Neuronal stem cell (in vitro differentiated cells): ENCODE measurements around the gene OSBPL9.

Experiments used
- DNase-seq: peaks from one replicate; pipeline ENCODE4 v3.0.0-alpha.2; 2013; ENCODE audit warnings: low spot score
- H2AFZ ChIP-seq: one replicate; pipeline ENCODE4 v1.6.1; 2013; ENCODE audit warnings: mild to moderate bottlenecking, low read length, inconsistent platforms
- H2AK5ac ChIP-seq: 2 replicates; pipeline ENCODE4 v1.6.1; 2013; ENCODE audit warnings: low read depth, mild to moderate bottlenecking, inconsistent platforms, low read length, moderate library complexity, mixed read lengths
- H2BK120ac ChIP-seq: 2 replicates; pipeline ENCODE4 v1.6.1; 2013; ENCODE audit warnings: low read depth, mild to moderate bottlenecking, inconsistent platforms, low read length, moderate library complexity, mixed read lengths
- H2BK12ac ChIP-seq: one replicate; pipeline ENCODE4 v1.6.1; 2013; ENCODE audit warnings: low read length, inconsistent platforms
- H2BK15ac ChIP-seq: 2 replicates; pipeline ENCODE4 v1.6.1; 2013; ENCODE audit warnings: mild to moderate bottlenecking, low read length, inconsistent platforms, mixed read lengths
- H2BK5ac ChIP-seq: one replicate; pipeline ENCODE4 v1.6.1; 2013; ENCODE audit warnings: inconsistent platforms, mild to moderate bottlenecking, low read length, moderate library complexity
- H3K14ac ChIP-seq: one replicate; pipeline ENCODE4 v1.6.1; 2013; ENCODE audit warnings: low read length, inconsistent platforms
- H3K18ac ChIP-seq: 2 replicates; pipeline ENCODE4 v1.6.1; 2013; ENCODE audit warnings: low read length, inconsistent platforms
- H3K23ac ChIP-seq: 2 replicates; pipeline ENCODE4 v1.6.1; 2013; ENCODE audit warnings: low read depth, mild to moderate bottlenecking, mixed read lengths, low read length, inconsistent platforms; ENCODE audit not compliant: poor library complexity
- H3K27ac ChIP-seq: replicated peaks from 3 replicates; pipeline ENCODE4 v1.5.1; 2013; ENCODE audit warnings: low read length, inconsistent platforms
- H3K27me3 ChIP-seq, 3 experiments: 2 replicates each; pipeline ENCODE4 v1.6.1; 2013; ENCODE audit warnings: low read length in 3 of 3, mild to moderate bottlenecking in 2 of 3, inconsistent platforms in 1 of 3, low read depth in 1 of 3, mixed read lengths in 1 of 3, moderate library complexity in 1 of 3; ENCODE audit not compliant: control insufficient read depth in 3 of 3, insufficient read depth in 3 of 3
- H3K36me3 ChIP-seq, 2 donors: replicated peaks in 1 of 2; 2 replicates each; pipeline ENCODE4 v1.6.1; 2013; ENCODE audit warnings: low read length in 2 of 2; ENCODE audit not compliant: control insufficient read depth in 2 of 2, insufficient read depth in 2 of 2
- H3K4ac ChIP-seq: 2 replicates; pipeline ENCODE4 v1.6.1; 2013; ENCODE audit warnings: inconsistent platforms, mild to moderate bottlenecking, low read length, moderate library complexity
- H3K4me1 ChIP-seq, 2 donors: 1 replicate in 1 of 2; 2 replicates in 1 of 2; pipeline ENCODE4 v1.6.1; 2013; ENCODE audit warnings: low read length in 2 of 2, low read depth in 1 of 2; ENCODE audit not compliant: control insufficient read depth in 2 of 2, insufficient read depth in 1 of 2
- H3K4me2 ChIP-seq: one replicate; pipeline ENCODE4 v1.6.1; 2013; ENCODE audit warnings: mild to moderate bottlenecking, low read length, inconsistent platforms; ENCODE audit not compliant: insufficient read depth, poor library complexity, severe bottlenecking
- H3K4me3 ChIP-seq, 2 donors: 2 replicates each; pipeline ENCODE4 v1.5.1; 2013; ENCODE audit warnings: low read length in 2 of 2, mild to moderate bottlenecking in 2 of 2, inconsistent platforms in 1 of 2, moderate library complexity in 1 of 2
- H3K79me1 ChIP-seq: one replicate; pipeline ENCODE4 v1.6.1; 2013; ENCODE audit warnings: low read depth, mild to moderate bottlenecking, inconsistent platforms, low read length, moderate library complexity
- H3K9ac ChIP-seq: one replicate; pipeline ENCODE4 v1.6.1; 2013; ENCODE audit warnings: mild to moderate bottlenecking, low read depth, low read length, inconsistent platforms; ENCODE audit not compliant: poor library complexity
- H3K9me3 ChIP-seq, 2 donors: replicated peaks in 1 of 2; 2 replicates each; pipeline versions ENCODE3 to v1.6.1; 2013; ENCODE audit warnings: low read length in 2 of 2, mild to moderate bottlenecking in 2 of 2, inconsistent platforms in 1 of 2, low read depth in 1 of 2, mixed read lengths in 1 of 2, moderate library complexity in 1 of 2; ENCODE audit not compliant: control insufficient read depth in 2 of 2, insufficient read depth in 1 of 2
- H4K8ac ChIP-seq: one replicate; pipeline ENCODE4 v1.6.1; 2013; ENCODE audit warnings: low read depth, mild to moderate bottlenecking, inconsistent platforms, low read length, moderate library complexity
- H4K91ac ChIP-seq: one replicate; pipeline ENCODE4 v1.6.1; 2013; ENCODE audit warnings: low read length, low read depth, mild to moderate bottlenecking, inconsistent platforms; ENCODE audit not compliant: poor library complexity
- WGBS, 2 donors: extraction: QIAGEN DNeasy Blood & Tissue Kit; methylation state at CpG; one replicate each; pipeline ENCODE4 v1.1.7; 2013; ENCODE audit warnings: missing lambda C conversion rate in 2 of 2, mixed read lengths in 1 of 2; ENCODE audit not compliant: insufficient read length in 2 of 2, insufficient replicate concordance in 1 of 2; ENCODE audit errors: extremely low coverage in 2 of 2; 5-methylcytosine and 5-hydroxymethylcytosine counted together

The OSBPL9 gene

DNA sequence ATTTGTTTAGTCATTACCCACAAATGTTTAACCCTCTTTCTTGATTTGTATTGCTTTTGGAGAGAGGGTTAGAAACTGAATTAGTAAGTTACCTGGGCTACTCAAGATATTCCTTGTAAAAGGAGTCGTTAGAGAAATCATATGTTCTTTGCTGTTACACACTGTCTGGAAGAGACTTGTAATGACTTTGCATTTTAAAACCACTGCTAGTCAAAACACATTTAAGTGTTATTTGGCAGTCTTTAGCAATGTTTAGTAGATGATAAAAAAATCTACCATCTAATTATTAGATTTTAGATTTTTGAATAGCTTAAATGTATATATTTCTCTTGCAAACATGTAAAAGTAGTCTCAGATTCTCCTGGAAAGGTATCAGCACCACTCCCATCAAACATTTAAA is 6.6 kb downstream of the OSBPL9 start:
- H2BK12ac ChIP-seq: no peak overlapping the region
- no peaks in the 10 kb centered on the region for H3K9me3 ChIP-seq
- H3K23ac ChIP-seq: no peak overlapping the region
- H3K18ac ChIP-seq: no peak overlapping the region
- H4K8ac ChIP-seq: no peak overlapping the region
- H3K27me3 ChIP-seq: no peaks in the 10 kb centered on the region
- WGBS, 2 donors: no CpG with 5 or more reads among the region's 1 CpG
- no peak overlapping the region for H3K4me3 ChIP-seq
- H3K27ac ChIP-seq: no peak overlapping the region
- H3K79me1 ChIP-seq: no peaks in the 10 kb centered on the region
- H3K4me2 ChIP-seq: no peak overlapping the region
- H4K91ac ChIP-seq: no peak overlapping the region
- H2AFZ ChIP-seq: no peak overlapping the region
- no peak overlapping the region for H3K4ac ChIP-seq
- no peaks in the 10 kb centered on the region for H3K36me3 ChIP-seq
- no peak overlapping the region for H3K14ac ChIP-seq
- H2BK5ac ChIP-seq: no peak overlapping the region
- no peak overlapping the region for H2BK120ac ChIP-seq
- DNase-seq: no peak
- H2AK5ac ChIP-seq: no peak overlapping the region
- H3K9ac ChIP-seq: no peak overlapping the region
- peaks cover 1 to 2% of the 10 kb centered on the region in 2 donors for H3K4me1 ChIP-seq
- no peak overlapping the region for H2BK15ac ChIP-seq

DNA sequence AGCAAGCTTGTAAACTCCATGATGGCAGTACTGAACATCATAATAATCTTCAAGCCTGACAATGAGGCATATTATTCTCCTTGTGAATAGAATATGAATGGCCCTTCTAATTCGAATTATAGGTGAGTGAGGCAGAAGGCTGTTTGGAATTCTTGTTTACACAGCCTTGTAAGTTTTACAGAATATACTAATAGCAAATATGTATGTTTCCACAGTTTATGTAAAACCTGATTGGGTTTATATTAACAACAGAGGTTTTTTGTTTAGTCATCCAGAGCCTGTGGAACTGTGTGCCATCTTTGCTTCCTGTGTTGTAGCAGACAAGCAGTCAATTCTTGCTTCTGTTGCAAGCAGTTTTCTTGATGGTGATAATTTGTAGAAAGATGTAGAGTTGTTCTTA is 8.0 kb downstream of the OSBPL9 start:
- Histone ChIP-seq H3K27me3 (no peaks in the 10 kb centered on the region), H3K9ac (no peak overlapping the region), H2BK5ac (no peak overlapping the region), H3K4me2 (no peak overlapping the region), H4K8ac (no peak overlapping the region), H2BK15ac (no peak overlapping the region), H2BK120ac (no peak overlapping the region), H4K91ac (no peak overlapping the region), H2BK12ac (no peak overlapping the region), H2AFZ (no peak overlapping the region), H3K4ac (no peak overlapping the region), H3K9me3 (no peaks in the 10 kb centered on the region), H3K18ac (no peak overlapping the region), H3K14ac (no peak overlapping the region), H3K23ac (no peak overlapping the region), H3K36me3 (no peaks in the 10 kb centered on the region), H3K27ac (no peak overlapping the region), H3K4me3 (no peak overlapping the region), H3K4me1 (peaks cover 1 to 2% of the 10 kb centered on the region in 2 donors), H3K79me1 (no peaks in the 10 kb centered on the region), H2AK5ac (no peak overlapping the region)
- WGBS, 2 donors: no CpG with 5 or more reads among the region's 1 CpG
- no peak for DNase-seq

- H3K4ac ChIP-seq: no peak overlapping the region
- no CpG with 5 or more reads among the region's 2 CpGs for WGBS, 2 donors
- H3K36me3 ChIP-seq: no peaks in the 10 kb centered on the region
- no peak overlapping the region for H4K91ac ChIP-seq
- DNase-seq: no peak
- H2BK5ac ChIP-seq: no peak overlapping the region
- peaks cover 0 to 2% of the 10 kb centered on the region in 2 donors for H3K4me1 ChIP-seq
- H3K4me2 ChIP-seq: no peak overlapping the region
- H3K9ac ChIP-seq: no peak overlapping the region
- no peak overlapping the region for H4K8ac ChIP-seq
- H3K23ac ChIP-seq: no peak overlapping the region
- H2BK15ac ChIP-seq: no peak overlapping the region
- no peak overlapping the region for H2BK120ac ChIP-seq
- H3K14ac ChIP-seq: no peak overlapping the region
- H3K27me3 ChIP-seq: no peaks in the 10 kb centered on the region
- H2AK5ac ChIP-seq: no peak overlapping the region
- no peak overlapping the region for H2BK12ac ChIP-seq
- H3K79me1 ChIP-seq: no peaks in the 10 kb centered on the region
- H3K9me3 ChIP-seq: no peaks in the 10 kb centered on the region
- no peak overlapping the region for H2AFZ ChIP-seq
- H3K27ac ChIP-seq: no peak overlapping the region
- H3K18ac ChIP-seq: no peak overlapping the region
- no peak overlapping the region for H3K4me3 ChIP-seq
Observed at GRCh38 chr1:51627672-51628071, 10.8 kb downstream of the OSBPL9 start.

GRCh38 chr1:51628715-51629590 is 12.1 kb downstream of the OSBPL9 start:
- DNase-seq: no peak
- H3K4me3 ChIP-seq: no peak overlapping the region
- no peaks in the 10 kb centered on the region for H3K36me3 ChIP-seq
- no peak overlapping the region for H3K14ac ChIP-seq
- H2BK12ac ChIP-seq: no peak overlapping the region
- no CpG with 5 or more reads among the region's 8 CpGs for WGBS, 2 donors
- no peak overlapping the region for H2AFZ ChIP-seq
- H2BK120ac ChIP-seq: no peak overlapping the region
- no peak overlapping the region for H3K4ac ChIP-seq
- no peak overlapping the region for H2BK5ac ChIP-seq
- H4K91ac ChIP-seq: no peak overlapping the region
- H4K8ac ChIP-seq: no peak overlapping the region
- no peaks in the 10 kb centered on the region for H3K4me1 ChIP-seq
- H2AK5ac ChIP-seq: no peak overlapping the region
- H3K9ac ChIP-seq: no peak overlapping the region
- no peak overlapping the region for H3K23ac ChIP-seq
- no peaks in the 10 kb centered on the region for H3K79me1 ChIP-seq
- H3K9me3 ChIP-seq: no peaks in the 10 kb centered on the region
- H3K27ac ChIP-seq: no peak overlapping the region
- H3K4me2 ChIP-seq: no peak overlapping the region
- H3K18ac ChIP-seq: no peak overlapping the region
- no peaks in the 10 kb centered on the region for H3K27me3 ChIP-seq
- H2BK15ac ChIP-seq: no peak overlapping the region
